Upper lobe of left lung (tissue), 4 donors: ENCODE results near the gene TXN2.

Experiments used
- EP300 ChIP-seq, 4 donors: sonication (generic); formaldehyde crosslinking; IDR thresholded peaks; one replicate each; pipeline ENCODE4 v1.5.1; 2017; ENCODE audit warnings: antibody characterized with exemption in 4 of 4, control low read depth in 2 of 4
- POLR2A ChIP-seq, 4 donors: fragments of 450-650 bp; IDR thresholded peaks; one replicate each; pipeline ENCODE4 v1.5.1; 2016 to 2017; ENCODE audit warnings: antibody characterized with exemption in 4 of 4, mild to moderate bottlenecking in 2 of 4
- POLR2AphosphoS5 ChIP-seq, 2 donors: sonication (generic); formaldehyde crosslinking; IDR thresholded peaks; one replicate each; pipeline ENCODE4 v1.5.1; 2017; ENCODE audit warnings: antibody characterized with exemption in 2 of 2
- TF ChIP-seq, protein P1 (sequence below), 6 experiments: fragments of 450-650 bp in 4 of 6; fragments of 200-600 bp in 2 of 6; sonication (generic) in 2 of 6; IDR thresholded peaks; one replicate each; pipeline ENCODE4 v1.5.1; 2016 to 2019; ENCODE audit warnings: antibody characterized with exemption in 6 of 6

DNA sequence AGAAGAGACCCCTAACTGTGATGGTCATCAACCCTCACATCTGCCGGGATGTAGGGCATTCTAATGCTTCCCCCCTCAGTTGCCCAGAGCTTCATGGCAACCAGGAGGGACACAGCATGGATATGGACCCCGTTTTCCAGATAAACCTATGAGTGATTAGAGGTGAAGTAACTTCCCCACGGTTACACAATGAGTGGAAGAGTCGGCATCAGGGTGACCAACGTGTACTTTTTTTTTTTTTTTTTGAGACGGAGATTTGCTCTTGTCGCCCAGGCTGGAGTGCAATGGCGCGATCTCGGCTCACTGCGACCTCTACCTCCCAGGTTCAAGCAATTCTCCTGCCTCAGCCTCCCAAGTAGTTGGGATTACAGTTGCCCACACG, 25.0 kb downstream of the TXN2 start:
- TF ChIP-seq, protein P1, sequence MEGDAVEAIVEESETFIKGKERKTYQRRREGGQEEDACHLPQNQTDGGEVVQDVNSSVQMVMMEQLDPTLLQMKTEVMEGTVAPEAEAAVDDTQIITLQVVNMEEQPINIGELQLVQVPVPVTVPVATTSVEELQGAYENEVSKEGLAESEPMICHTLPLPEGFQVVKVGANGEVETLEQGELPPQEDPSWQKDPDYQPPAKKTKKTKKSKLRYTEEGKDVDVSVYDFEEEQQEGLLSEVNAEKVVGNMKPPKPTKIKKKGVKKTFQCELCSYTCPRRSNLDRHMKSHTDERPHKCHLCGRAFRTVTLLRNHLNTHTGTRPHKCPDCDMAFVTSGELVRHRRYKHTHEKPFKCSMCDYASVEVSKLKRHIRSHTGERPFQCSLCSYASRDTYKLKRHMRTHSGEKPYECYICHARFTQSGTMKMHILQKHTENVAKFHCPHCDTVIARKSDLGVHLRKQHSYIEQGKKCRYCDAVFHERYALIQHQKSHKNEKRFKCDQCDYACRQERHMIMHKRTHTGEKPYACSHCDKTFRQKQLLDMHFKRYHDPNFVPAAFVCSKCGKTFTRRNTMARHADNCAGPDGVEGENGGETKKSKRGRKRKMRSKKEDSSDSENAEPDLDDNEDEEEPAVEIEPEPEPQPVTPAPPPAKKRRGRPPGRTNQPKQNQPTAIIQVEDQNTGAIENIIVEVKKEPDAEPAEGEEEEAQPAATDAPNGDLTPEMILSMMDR (IDR thresholded peaks at IDR 0.05): no peak
- no peak for TF ChIP-seq POLR2A (IDR thresholded peaks at IDR 0.05)
- TF ChIP-seq POLR2AphosphoS5 (IDR thresholded peaks at IDR 0.05): no peak
- TF ChIP-seq EP300 (IDR thresholded peaks at IDR 0.05): no peak
